AG04450 (cell line): ENCODE data around the gene ST8SIA6. TPM values are rescaled to one million over a fixed set of nuclear protein-coding genes. Genes with fewer than 3 reads are reported as not detected.
"Not testable (repeated sequence)": the region's sequence is repeated elsewhere in the genome, so short reads cannot be mapped to it uniquely, and the experiment has no call there.

Source experiments
- CTCF ChIA-PET: fragments of 300-600, 350-600 bp; formaldehyde crosslinking; extraction: SDS; loops from one replicate; lab custom pipeline; 2022; ENCODE audit warnings: antibody characterized with exemption, inconsistent platforms; lab: Charles Lee
- POLR2A ChIA-PET: fragments of 350-600 bp; formaldehyde crosslinking; extraction: SDS; loops from one replicate; lab custom pipeline; 2021; ENCODE audit warnings: antibody characterized with exemption, inconsistent platforms; lab: Yijun Ruan, JAX
- DNase-seq: peaks from one replicate; pipeline ENCODE4 v3.0.0-alpha.2; 2011; ENCODE audit warnings: low read depth, low spot score
- H3K27ac ChIP-seq: one replicate; pipeline ENCODE4 v1.5.1; 2012; ENCODE audit warnings: low read depth, low read length, control low read depth
- H3K27me3 ChIP-seq: one replicate; pipeline ENCODE4 v1.6.0; 2012; ENCODE audit warnings: low read length; ENCODE audit not compliant: control insufficient read depth, insufficient read depth
- H3K4me3 ChIP-seq: 2 replicates; pipeline ENCODE4 v1.5.1; 2011; ENCODE audit warnings: mild to moderate bottlenecking, low read depth, low read length, control low read depth
- H3K9me3 ChIP-seq: 2 replicates; pipeline ENCODE4 v1.5.1; 2012; ENCODE audit warnings: low read length; ENCODE audit not compliant: control insufficient read depth, insufficient read depth
- polyA plus RNA-seq: library from polyadenylated mRNA; depleted of rRNA; stranded (reverse); fragments of >200 nt; gene quantifications from 2 replicates; pipeline ENCODE4 v1.2.3, GENCODE V29; 2011
- TF ChIP-seq, protein P1 (sequence below): IDR thresholded peaks from 2 replicates; pipeline ENCODE4 v1.5.1; 2011; ENCODE audit warnings: low read depth, low read length, control low read depth, inconsistent platforms

Gene ST8SIA6
- polyA plus RNA-seq, 1 experiment: not detected

- H3K27me3 ChIP-seq: peaks cover 3% of the 10 kb centered on the region
- no peak overlapping the region for H3K4me3 ChIP-seq
- ChIA-PET CTCF (interaction anchor here (0.8 kb wide), 1 partner anchor 25 kb away, joined by 3 read pairs; no protein-coding TSS in a partner anchor), POLR2A (no interaction called here)
- no peak for DNase-seq
- no peaks in the 10 kb centered on the region for H3K9me3 ChIP-seq
- TF ChIP-seq, protein P1, sequence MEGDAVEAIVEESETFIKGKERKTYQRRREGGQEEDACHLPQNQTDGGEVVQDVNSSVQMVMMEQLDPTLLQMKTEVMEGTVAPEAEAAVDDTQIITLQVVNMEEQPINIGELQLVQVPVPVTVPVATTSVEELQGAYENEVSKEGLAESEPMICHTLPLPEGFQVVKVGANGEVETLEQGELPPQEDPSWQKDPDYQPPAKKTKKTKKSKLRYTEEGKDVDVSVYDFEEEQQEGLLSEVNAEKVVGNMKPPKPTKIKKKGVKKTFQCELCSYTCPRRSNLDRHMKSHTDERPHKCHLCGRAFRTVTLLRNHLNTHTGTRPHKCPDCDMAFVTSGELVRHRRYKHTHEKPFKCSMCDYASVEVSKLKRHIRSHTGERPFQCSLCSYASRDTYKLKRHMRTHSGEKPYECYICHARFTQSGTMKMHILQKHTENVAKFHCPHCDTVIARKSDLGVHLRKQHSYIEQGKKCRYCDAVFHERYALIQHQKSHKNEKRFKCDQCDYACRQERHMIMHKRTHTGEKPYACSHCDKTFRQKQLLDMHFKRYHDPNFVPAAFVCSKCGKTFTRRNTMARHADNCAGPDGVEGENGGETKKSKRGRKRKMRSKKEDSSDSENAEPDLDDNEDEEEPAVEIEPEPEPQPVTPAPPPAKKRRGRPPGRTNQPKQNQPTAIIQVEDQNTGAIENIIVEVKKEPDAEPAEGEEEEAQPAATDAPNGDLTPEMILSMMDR: no peak
- H3K27ac ChIP-seq: no peak overlapping the region
Observed at GRCh38 chr10:17406036-17406834, 48.2 kb downstream of the ST8SIA6 start.

DNA sequence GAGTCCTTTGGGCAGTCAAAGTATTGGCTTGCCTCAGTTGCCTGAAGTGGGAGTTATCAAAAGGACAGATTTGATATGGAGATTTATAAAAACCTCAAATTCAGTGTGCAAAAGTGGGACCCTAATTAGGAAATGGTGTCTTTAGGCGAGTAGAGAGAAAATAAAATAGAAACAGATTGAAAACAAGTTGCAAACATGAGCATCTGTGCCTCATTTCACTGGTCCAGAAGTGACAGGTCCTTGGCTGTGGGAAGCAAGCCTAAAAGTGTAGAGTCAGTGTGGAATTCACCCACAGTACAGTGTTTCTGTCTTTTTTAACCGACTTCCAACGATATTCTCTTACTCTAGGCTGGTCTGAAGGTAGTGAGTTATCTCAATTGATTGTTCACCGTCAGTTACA, 51.2 kb downstream of the ST8SIA6 start:
- CTCF ChIA-PET: no interaction called here
- POLR2A ChIA-PET: no interaction called here
- DNase-seq: no peak

GRCh38 chr10:17402040-17402439, 52.4 kb downstream of the ST8SIA6 start:
- H3K27ac ChIP-seq, H3K27me3 ChIP-seq, POLR2A ChIA-PET, H3K4me3 ChIP-seq, H3K9me3 ChIP-seq, CTCF ChIA-PET, DNase-seq: not testable (repeated sequence)

More for the DNA sequence above, 51.2 kb downstream of the ST8SIA6 start:
- no peaks in the 10 kb centered on the region for H3K9me3 ChIP-seq
- no peak overlapping the region for H3K27ac ChIP-seq
- TF ChIP-seq, protein P1: no peak
- H3K4me3 ChIP-seq: no peak overlapping the region
- H3K27me3 ChIP-seq: peaks cover 3% of the 10 kb centered on the region

- peaks cover 14% of the 10 kb centered on the region for H3K27me3 ChIP-seq
- H3K4me3 ChIP-seq: no peak overlapping the region
- no peak overlapping the region for H3K27ac ChIP-seq
- ChIA-PET CTCF (no interaction called here), POLR2A (no interaction called here)
- no peaks in the 10 kb centered on the region; the same call in 1 of the 2 replicates for H3K9me3 ChIP-seq
- TF ChIP-seq, protein P1: no peak
- DNase-seq: no peak
Observed at GRCh38 chr10:17396004-17396403, 58.4 kb downstream of the ST8SIA6 start.

DNA sequence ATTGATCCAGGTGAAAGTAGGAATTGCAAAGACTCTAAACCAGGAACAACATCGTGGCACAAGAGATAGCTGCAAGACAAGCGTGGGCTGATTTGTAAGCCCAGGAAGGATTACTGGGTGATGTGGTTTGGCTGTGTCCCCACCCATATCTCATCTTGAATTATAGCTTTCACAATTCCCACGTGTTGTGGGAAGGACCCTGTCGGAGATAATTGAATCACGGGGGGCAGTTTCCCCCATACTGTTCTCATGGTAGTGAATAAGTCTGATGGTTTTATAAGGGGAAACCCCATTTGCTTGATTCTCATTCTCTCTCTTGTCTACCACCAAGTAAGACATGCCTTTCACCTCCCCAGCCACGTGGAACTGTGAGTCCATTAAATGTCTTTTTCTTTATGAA, 59.5 kb downstream of the ST8SIA6 start:
- ChIA-PET CTCF (no interaction called here), POLR2A (no interaction called here)
- TF ChIP-seq, protein P1: no peak
- peaks cover 14% of the 10 kb centered on the region for H3K27me3 ChIP-seq
- no peak overlapping the region for H3K4me3 ChIP-seq
- H3K27ac ChIP-seq: no peak overlapping the region
- no peaks in the 10 kb centered on the region; the same call in 1 of the 2 replicates for H3K9me3 ChIP-seq
- no peak for DNase-seq
